Measurements from ENCODE around the gene NTSR1. TPM values are rescaled to one million over a fixed set of nuclear protein-coding genes. Genes with fewer than 3 reads are reported as not detected.

Gene NTSR1
- polyA plus RNA-seq, 5 donors, result 0.04 to 0.16 (median 0.08) TPM

DNA sequence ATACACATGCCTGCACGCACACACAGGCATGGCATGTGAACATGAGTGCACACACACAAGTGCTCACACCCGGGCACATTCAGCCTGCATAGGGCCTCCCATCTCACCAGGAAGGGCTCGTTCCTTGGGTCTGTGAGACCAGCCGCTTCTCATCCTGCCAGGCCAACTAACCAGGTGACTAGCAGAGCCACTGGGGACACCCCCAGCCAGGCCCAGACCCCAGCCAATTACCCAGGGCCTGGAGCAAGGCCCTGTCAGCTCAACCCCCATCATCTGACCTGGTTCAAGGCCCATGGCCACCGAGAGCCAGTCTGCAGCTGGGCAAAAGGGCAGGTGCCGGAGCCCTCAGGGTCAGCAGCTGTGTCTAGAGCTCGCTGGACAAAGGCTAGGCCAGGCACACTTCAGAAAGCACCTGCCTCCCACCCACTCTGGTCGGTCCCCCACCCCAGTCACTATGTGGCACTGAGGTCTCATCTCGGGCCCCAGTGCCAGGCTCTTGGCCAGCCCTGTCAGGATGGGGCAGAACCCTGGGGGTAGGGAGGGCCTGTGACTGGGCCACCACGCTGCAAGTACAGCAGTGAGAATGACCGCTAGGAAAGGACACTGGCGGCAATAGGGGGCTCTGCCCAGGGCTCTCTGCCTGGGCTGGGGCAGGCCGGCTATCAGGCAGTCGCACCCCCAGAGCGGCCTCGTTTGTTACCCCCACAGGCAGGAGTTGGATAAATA, 60.9 kb downstream of the NTSR1 start:
- DNase-seq, result no peak

DNA sequence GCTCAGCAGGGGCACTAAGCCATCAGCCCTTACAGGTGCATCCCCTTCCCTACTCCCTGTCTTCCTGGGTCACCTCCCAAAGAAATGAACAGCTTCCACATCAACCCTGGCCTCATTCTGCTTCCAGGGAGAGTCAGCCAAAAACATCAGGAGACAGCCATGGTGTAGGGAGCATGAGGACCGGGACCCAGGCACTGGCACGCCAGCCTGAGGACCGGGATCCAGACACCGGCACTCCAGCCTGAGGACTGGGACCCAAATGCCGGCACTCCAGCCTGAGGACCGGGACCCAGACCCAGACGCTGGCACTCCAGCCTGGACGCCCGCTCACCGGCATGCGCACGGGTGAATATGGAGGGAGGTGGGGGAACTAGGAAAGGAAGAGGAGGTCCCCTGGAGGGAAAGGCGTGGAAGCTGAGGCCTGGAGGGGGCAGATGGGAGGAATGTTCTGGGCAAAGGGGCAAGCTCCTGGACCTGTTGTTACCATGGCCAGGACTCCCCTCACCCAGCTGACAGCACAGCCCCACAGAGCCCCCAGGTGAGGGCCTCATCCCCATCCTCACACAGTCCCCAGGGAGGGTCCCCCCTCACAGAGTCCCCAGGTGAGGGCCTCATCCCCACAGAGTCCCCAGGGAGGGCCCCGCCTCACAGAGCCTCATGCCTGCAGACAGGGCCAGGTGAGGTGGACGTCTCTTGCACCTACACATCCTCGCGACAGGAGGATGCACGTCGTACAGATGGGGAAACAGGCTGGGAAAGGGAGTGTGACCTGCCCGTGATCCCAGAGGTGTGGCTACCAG, 61.7 kb downstream of the NTSR1 start:
- DNase-seq, result no peak

DNA sequence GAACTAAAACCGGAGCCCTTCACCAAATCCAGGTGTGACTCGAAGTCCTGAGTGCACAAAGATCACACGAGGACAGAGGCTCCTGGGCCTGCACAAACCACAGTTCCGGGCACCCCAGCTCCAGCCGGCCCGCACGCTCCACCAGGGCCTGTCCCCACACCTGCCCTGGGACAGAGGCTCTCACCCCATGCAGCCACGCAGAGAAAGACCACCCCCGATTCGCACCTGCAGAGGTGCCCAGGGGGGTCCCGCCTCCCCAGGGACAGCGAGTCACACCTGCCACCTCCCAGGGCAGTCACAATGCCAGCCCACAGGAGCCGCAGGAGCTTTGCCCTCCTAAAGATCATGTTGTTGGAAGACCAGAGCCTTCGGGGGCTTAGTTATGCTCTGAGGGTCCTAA, 62.3 kb downstream of the NTSR1 start:
- no peak for DNase-seq

DNA sequence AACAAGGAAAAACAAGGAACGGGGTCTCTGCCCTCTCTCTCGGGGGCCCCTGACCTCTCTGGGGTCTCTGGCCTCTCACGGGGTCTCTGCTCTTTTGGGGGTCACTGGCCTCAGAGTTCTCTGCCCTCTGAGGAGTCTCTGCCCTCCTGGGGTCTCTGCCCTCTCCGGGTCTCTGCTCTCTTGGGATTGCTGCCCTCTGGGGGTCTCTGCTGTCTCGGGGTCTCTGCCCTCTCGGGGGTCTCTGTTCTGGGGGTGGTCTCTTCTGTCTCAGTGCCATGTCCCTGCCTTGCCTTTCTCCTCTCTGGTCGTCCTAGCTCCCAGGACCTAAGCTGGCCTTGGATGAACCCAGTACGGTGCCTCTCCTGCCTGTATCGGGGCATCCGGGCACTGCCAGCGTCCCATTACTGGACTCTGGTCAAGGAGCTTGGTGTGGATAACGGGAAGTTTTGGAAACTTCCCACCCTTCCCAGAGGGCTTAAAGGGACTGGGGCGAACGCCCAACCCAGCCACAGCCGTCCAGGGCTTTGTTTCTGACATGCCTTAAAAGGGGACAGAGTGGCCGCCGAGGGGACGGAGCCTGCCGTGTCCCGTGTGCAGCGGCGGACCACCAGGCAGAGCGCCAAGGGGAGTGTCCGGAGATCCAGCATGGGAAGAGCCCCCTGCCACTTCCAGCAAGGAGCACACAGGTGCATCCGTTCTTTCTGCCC, 62.9 kb downstream of the NTSR1 start:
- no peak for DNase-seq

DNA sequence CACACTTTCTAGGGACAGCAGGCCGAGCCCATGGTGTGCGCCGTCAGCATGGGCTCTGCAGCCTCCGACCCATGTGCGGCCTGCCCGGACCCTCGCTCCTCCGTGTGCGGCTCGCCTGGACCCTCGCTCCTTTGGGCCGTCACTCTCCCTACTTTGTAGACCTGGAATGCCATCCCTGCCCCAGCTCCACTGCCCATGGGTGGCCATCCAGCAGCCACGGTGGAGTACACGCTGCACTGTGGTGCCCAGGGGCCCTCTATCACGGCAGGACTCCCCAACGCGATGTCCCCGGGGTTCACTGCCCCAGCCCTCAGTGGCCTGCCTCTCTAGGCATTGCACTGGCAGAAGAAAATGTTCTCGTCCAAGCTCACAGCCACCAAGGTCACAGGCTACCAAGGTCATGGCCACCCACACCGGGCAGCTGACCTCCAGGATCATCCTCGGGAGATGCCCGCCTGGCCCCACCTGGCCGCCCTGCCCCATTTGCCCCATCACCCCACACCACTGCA, 63.5 kb downstream of the NTSR1 start:
- DNase-seq, result no peak

DNA sequence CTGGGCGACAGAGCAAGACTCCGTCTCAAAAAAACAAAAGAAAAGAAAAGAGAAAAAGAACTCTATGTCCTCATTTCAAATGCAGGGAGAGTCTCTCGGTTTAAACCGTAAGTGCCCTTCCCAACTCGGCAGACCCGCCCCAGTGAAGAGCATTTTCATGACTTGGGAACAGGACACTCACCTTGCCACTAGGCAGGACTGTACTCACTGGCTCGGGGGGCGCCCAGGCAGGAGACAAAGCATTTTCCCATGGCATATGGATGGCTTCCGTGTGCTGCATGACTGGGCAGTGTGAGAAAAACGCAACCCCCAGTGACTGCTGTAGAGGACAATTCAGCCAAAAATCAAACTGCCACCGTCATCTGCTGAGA, 64.0 kb downstream of the NTSR1 start:
- no peak for DNase-seq

DNA sequence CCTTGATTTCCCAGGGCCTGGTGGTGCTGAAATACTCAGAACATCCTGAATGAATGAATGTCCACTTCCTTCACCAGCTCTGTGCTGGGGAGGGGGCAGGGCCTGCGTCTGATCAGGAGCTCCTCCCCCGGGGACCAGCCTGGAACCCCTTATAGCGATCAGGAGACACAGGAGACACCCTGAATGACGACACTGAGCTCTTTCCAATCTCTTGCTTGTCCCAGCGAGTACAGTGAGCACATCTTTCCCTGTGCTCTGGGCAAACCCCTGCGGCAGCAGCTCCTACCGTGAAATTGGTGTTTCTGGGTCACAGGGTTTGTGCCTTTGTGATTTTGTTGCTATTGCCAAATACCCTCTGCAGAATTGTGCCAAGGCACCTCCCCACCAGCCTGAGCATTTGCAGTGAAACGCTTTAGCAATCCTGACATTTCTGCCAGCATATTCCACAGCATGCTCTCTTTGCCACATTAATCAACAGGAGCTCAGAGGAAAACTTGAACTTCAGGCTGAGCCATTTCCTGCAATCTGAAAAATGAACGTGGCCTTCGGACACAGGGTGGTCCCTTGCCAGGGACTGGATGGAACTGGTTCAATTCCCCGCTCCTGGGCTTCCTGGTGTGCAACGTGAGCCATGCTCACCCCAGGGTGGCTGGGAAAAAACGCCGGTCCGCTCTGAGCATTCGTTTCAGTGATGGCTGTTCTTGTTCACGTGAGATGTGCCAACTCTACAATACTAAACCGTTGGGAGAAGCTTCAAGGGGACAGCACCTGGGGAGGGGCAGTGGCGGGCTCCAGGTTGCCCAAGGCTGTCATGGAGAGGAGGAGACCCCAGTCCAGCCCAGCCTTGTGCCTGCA, 64.6 kb downstream of the NTSR1 start:
- no peak for DNase-seq

DNA sequence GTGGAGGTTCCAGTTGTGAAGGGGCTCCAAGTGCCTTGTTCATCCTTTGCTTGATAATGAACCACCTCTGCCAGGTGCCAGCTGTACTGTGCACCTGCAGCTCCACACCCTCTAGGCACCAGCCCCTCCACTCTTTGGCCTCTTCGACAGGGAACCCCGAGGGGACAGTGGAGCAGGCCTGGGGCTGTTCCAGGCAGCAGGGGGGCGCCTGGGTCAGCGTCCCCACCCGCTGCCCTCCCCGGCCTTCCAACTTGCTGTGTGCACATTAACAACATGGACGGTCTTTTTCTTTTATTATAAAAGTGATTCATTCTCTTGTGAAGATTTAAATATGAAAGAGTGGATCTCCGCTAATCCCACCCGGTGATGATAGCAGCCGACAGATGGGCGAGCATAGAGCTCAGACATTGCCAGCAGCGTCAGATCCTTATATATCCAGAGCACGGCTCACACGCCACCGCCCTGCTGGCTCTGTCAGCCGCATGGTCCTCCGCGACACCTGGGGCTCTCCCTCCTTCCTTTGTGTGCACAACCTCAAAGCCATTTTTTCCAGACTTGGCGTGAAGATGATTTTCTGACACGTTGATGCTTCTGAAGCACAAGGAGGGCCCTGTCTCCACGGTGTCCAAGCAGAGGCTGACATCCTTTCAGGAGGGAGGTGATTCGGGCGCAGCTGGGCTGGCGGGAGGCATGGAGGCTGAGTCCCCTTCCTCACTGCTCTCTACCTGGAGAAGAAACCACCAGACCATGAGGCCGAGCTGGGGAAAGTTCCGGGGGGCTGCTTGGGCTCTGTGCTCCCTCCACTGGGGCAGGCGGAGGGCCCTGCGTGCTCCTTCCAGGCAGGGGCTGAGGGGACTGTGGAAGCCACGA, 65.4 kb downstream of the NTSR1 start:
- DNase-seq, result no peak

DNA sequence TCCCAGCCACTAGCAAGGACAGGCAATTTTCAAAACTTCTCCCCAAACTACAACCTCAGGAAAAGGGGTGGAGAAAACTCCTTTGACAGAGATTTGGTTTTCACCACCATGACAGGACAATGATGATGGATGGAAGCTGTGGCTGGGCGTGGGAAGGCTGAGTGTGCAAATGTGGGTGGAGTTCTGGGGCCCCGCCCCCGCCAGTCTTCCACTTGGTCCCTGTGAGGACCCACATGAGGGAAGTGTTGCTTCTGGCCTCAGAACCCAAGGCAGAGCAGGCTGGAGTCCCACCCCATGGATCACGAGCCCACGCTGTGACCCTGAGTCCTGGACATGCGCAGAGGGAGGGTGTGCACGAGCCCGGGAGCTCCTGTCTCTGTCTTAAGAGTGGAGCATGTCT, 66.1 kb downstream of the NTSR1 start:
- DNase-seq, result no peak

DNA sequence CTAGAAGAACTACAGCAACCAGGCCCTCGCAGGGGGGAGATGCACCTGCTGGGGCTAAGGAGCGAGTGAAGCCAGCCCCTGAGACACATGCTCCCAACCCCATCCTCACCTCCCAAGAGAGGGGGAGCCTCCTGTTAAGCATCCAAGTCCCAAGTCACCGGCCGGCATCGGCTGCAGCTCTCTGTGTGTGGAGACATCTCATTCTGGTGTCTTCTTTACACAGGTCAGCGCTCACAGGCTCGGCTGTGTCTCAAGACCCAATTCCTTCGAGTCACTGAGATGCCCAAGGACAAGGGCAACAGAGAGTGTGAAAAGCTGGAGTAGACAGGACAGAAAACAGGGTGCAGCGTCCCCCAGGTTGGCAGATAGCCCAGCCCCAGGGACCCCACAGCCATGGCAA, 66.6 kb downstream of the NTSR1 start:
- DNase-seq, result no peak

DNA sequence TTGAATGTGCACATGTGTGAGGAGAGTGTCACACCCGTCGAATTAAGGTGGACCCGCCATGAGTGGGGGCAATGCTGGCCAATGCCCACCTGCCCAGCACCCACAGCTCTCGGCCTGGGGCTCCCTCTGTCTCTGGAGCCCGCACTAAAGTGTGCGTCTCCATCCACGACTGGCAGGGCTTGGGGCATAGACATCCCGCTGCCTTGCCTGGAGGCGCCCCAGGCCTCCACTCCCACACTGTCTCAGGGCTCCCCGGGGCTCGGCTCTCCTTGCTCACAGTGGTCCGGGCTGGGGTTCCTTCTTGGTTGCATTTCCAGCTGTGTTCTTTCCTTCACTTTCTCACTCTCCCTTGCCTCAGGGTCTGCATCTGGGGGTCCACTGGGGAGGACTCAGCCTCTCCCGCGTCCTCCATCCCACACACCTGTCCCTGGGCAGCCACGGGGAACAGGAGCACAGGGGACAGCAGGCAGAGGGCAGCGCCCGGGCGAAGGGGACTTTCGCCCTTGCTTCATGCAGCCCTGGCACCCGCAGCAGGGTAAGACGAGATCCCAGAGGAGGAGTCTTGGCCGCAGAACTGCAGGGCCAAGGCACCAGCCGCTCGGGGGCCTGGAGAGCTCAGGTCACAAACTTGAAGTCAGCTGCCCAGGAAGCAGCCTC, 67.5 kb downstream of the NTSR1 start:
- no peak for DNase-seq

DNA sequence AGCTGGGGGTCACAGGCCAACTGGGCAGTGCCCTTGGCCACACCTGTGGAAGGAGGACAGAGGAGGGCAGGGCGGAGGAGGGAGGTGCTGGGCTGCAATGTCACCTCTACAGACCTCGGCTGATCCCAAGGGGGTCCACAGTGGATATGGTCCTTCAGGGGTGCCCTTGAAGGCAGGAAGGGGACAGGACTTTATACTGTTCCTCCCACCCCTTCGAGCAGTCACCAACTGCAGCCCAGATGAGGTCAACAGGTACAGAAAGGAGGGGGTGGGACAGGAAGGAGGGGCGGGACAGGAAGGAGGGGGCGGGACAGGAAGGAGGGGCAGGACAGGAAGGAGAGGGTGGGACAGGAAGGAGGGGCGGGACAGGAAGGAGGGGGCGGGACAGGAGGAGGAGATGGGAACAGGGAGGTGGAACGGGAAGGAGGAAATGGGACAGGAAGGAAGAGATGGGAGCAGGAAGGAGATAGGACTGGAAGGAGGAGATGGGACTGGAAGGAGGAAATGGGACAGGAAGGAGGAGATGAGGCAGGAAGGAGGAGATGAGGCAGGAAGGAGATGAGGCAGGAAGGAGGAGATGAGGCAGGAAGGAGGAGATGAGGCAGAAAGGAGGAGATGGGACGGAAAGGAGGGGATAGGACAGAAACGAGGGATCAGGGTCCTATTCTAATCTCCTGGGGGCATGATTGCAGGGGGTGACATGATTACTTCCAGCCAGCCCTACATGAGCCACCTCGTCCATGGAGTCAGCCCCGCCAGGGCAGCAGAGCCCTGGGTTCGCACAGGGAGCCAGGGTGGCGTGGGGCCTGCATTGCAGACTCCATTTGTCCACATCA, 68.3 kb downstream of the NTSR1 start:
- no peak for DNase-seq

DNA sequence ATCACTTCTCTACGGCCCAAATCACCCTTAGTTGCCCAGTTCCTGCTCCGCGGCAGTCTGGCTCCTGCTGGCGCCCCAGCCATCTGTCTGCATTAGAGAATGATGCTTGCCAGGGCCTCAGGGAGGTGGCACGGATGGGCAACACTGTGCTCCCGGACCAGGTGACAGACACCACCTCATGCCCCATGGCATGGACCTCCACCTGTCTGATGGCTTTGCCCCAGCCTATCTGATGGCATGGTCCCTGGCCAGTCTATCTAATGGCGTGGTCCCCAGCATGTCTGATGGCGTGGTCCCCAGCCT, 68.8 kb downstream of the NTSR1 start:
- no peak for DNase-seq

DNA sequence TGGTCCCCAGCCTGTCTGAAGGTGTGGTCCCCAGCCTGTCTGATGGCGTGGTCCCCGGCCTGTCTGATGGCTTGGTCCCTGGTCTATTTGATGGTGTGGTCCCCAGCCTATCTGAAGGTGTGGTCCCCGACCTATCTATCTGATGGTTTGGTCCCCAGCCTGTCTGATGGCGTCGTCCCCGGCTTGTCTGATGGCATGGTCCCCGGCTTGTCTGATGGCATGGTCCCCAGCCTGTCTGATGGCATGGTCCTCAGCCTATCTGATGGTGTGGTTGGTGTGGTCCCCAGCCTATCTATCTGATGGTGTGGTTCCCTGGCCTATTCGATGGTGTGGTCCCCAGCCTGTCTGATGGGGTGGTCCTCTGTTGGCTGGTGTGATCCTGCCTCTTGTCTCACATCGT, 69.4 kb downstream of the NTSR1 start:
- DNase-seq, result no peak

DNA sequence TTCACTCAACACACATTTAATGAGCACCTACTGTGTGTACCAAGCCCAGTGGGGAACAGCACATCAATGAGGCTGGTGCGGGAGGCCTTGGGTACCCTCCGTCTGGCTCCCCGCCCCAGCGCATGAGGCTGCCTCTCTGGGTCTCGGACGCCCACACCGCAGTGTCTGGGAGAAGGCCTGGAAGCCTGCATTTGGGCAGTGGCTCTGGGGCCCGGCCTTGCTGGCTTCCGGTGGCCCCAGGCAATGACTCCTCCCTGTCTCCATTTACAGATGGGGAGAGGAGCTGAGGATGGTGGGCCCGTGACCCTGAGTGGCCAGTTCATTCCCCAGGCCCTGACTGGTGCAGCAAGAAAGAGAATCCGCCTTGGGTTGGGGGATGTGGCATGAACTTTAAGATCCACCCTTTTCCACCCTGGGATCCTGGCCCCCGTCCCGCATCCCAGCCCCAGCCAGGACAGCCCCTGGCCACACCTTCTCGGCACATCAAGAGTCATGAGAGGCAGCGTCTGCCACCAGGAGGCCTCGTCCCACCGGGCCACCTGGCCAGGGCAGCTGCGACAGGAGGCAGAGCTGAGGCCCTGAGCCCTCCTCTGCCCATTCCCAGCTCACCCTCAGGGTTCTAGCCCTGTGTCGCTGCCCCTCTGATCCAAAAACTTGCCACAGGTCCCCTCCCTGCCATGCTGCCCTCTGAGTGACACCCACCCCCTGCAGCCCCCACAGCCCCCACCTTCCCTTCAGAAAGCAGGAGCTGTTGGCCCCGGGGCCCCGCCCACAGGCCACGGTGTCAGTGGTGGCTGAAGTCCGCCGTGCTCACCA, 70.2 kb downstream of the NTSR1 start:
- no peak for DNase-seq

DNA sequence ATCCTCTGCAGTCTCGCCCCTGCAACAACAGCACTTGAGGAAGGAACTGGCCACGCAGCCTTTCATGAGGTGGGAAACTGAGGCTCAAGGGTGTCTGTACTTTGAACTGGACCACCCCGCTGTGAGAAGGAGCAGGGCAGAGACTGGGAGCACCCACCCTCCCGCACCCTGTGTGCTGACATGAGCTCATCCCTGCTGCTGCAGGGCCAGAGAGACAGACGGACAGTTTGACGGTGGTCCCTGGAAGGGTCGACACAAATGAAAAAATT, 70.7 kb downstream of the NTSR1 start:
- no peak for DNase-seq

DNA sequence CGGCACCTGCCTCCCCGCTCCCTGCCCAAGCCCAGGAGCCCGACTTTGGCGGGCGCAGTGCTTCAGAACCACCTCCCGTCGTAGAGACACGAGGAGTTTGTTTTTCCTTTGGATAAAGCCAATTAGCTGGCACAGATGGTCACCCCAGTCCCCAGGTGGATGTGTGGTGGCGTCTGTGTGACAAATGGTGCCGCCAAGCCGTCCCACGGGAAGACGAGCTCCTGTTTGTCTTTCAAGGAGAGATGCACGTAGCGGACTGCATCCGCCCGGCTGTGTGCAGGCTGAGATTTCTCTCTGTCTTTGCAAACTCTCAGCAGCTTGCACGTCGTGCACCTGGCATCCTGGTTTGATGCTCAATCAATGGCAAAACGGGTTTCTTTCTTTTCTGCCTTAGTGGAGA, 71.6 kb downstream of the NTSR1 start:
- DNase-seq, result no peak

DNA sequence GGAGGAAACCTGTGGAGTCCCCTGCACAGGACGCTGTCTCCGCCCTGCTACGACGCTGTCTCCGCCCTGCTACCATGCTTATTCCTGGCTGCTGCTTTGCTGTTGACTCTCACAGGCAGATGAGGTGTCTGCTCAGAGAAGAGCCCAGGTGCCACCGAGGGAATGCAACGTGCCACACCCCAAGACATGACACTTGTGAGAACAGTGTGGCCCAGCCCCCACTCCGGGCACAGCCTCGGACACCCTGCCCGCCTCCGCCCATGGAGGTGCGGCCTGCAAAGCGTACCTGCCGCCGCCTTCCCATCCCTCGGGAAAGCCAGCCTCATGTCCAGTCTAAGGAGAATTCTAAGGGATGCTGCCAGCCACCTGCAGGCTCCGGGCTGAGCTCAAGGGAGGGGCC, 72.1 kb downstream of the NTSR1 start:
- DNase-seq, result no peak

All from right lung (tissue), 5 donors.